Liver (tissue), 3 donors: Measurements from ENCODE around the gene CTTNBP2.

Experiments
- HNF4A ChIP-seq, 2 donors: conservative IDR thresholded peaks; 2 replicates each; pipeline ENCODE4 v1.6.1; 2016; ENCODE audit warnings: antibody characterized with exemption in 2 of 2, mild to moderate bottlenecking in 2 of 2
- JUND ChIP-seq, 2 donors: IDR thresholded peaks; 2 replicates each; pipeline ENCODE4 v1.6.1; 2016; ENCODE audit warnings: antibody characterized with exemption in 2 of 2
- RXRA ChIP-seq, 2 donors: IDR thresholded peaks; 2 replicates each; pipeline ENCODE4 v1.6.1; 2017 to 2018; ENCODE audit warnings: antibody characterized with exemption in 2 of 2, mild to moderate bottlenecking in 1 of 2
- TAF1 ChIP-seq: conservative IDR thresholded peaks from 2 replicates; pipeline ENCODE4 v1.6.1; 2016; ENCODE audit warnings: antibody characterized with exemption, mild to moderate bottlenecking
- TF ChIP-seq, protein P1 (sequence below): fragments of 150-350 bp; IDR thresholded peaks from 2 replicates; pipeline ENCODE4 v1.5.1; 2017; ENCODE audit warnings: improper control_type of control experiment, low read depth, low read length; ENCODE audit not compliant: missing input control
- donor health status: healthy.
- donor health status: healthy.

- TF ChIP-seq HNF4A (conservative IDR thresholded peaks at IDR 0.05) (no peak), TAF1 (no peak), JUND (IDR thresholded peaks at IDR 0.05) (no peak), RXRA (IDR thresholded peaks at IDR 0.05) (no peak)
- TF ChIP-seq, protein P1, sequence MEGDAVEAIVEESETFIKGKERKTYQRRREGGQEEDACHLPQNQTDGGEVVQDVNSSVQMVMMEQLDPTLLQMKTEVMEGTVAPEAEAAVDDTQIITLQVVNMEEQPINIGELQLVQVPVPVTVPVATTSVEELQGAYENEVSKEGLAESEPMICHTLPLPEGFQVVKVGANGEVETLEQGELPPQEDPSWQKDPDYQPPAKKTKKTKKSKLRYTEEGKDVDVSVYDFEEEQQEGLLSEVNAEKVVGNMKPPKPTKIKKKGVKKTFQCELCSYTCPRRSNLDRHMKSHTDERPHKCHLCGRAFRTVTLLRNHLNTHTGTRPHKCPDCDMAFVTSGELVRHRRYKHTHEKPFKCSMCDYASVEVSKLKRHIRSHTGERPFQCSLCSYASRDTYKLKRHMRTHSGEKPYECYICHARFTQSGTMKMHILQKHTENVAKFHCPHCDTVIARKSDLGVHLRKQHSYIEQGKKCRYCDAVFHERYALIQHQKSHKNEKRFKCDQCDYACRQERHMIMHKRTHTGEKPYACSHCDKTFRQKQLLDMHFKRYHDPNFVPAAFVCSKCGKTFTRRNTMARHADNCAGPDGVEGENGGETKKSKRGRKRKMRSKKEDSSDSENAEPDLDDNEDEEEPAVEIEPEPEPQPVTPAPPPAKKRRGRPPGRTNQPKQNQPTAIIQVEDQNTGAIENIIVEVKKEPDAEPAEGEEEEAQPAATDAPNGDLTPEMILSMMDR: no peak
These were observed 69.8 kb downstream of the CTTNBP2 start for GRCh38 chr7:117803476-117803875.
